ENCODE data around the gene TIPRL.

- TF ChIP-seq CTCF (IDR thresholded peaks at IDR 0.05; ENCODE audit: low read depth, low read length, poor library complexity, severe bottlenecking) (no peak), EZH2phosphoT487 (IDR thresholded peaks at IDR 0.05; ENCODE audit: borderline replicate concordance, low read length) (no peak)
Measured at GRCh38 chr1:168138134-168138533, 40.6 kb upstream of the TIPRL start.
